HFFc6 (cell line): ENCODE results near the gene RPS3. TPM values are rescaled to one million over a fixed set of nuclear protein-coding genes. Genes with fewer than 3 reads are reported as not detected.

Source experiments
- DNase-seq: peaks from one replicate; pipeline ENCODE4 v3.0.0-alpha.2; 2018
- H3K27ac Mint-ChIP-seq: 2 replicates; pipeline ENCODE4 v1.8.0; 2020; ENCODE audit warnings: mild to moderate bottlenecking, mixed read lengths
- H3K27me3 Mint-ChIP-seq: 2 replicates; pipeline ENCODE4 v1.8.0; 2021; ENCODE audit warnings: mild to moderate bottlenecking, moderate library complexity, mixed read lengths; ENCODE audit not compliant: insufficient read depth
- H3K36me3 Mint-ChIP-seq: 2 replicates; pipeline ENCODE4 v1.8.0; 2021; ENCODE audit warnings: low read depth, mixed read lengths
- H3K4me1 Mint-ChIP-seq: 2 replicates; pipeline ENCODE4 v1.8.0; 2020; ENCODE audit warnings: low read depth, mixed read lengths
- H3K4me3 Mint-ChIP-seq: 2 replicates; pipeline ENCODE4 v1.8.0; 2020; ENCODE audit warnings: mild to moderate bottlenecking, moderate library complexity, mixed read lengths
- H3K9me3 Mint-ChIP-seq: 2 replicates; pipeline ENCODE4 v1.8.0; 2020; ENCODE audit warnings: mild to moderate bottlenecking, mixed read lengths
- total RNA-seq, 6 experiments: library from RNA; stranded (reverse); fragmentation: NEBNext Ultra II Directional; extraction: Animal tissue kit (Norgen Biotek cat#: 25700); gene quantifications; 2 replicates in 1 of 6; 3 replicates in 5 of 6; pipeline ENCODE4 v1.2.3, GENCODE V29; 2021
- TF ChIP-seq, protein P1 (sequence below): fragments of 200-600 bp; sonication (generic); IDR thresholded peaks from 2 replicates; pipeline ENCODE4 v1.5.0; 2021; ENCODE audit warnings: antibody characterized with exemption, mild to moderate bottlenecking

RPS3 gene
- total RNA-seq, 6 experiments from 2014 or later: 1,897 to 2,167 (median 1,932) TPM

DNA sequence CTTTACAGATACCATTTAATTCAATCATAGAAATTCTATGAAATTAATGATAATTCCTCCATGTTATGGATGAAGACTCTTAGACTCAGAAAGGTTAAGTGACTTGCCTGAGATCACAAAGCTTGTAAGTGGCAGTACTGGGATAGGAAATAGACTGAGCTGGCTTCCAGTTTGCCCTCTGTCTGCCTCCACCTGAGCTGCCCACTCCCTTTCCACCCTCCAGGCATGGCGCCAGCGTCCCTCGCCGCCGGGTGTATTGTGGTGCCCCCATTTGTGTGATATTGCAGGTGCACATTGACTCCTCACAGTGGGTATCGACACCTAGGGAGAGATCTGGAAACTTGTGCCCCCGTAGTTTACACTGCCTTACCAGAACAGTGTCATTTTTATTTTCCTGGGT, 9.4 kb upstream of the RPS3 start:
- H3K27ac Mint-ChIP-seq: no peak overlapping the region
- no peak overlapping the region for H3K4me3 Mint-ChIP-seq
- H3K4me1 Mint-ChIP-seq: peaks cover 22% of the 10 kb centered on the region
- H3K27me3 Mint-ChIP-seq: peaks cover 8% of the 10 kb centered on the region
- DNase-seq: no peak
- no peaks in the 10 kb centered on the region for H3K36me3 Mint-ChIP-seq
- no peaks in the 10 kb centered on the region for H3K9me3 Mint-ChIP-seq
- TF ChIP-seq, protein P1, sequence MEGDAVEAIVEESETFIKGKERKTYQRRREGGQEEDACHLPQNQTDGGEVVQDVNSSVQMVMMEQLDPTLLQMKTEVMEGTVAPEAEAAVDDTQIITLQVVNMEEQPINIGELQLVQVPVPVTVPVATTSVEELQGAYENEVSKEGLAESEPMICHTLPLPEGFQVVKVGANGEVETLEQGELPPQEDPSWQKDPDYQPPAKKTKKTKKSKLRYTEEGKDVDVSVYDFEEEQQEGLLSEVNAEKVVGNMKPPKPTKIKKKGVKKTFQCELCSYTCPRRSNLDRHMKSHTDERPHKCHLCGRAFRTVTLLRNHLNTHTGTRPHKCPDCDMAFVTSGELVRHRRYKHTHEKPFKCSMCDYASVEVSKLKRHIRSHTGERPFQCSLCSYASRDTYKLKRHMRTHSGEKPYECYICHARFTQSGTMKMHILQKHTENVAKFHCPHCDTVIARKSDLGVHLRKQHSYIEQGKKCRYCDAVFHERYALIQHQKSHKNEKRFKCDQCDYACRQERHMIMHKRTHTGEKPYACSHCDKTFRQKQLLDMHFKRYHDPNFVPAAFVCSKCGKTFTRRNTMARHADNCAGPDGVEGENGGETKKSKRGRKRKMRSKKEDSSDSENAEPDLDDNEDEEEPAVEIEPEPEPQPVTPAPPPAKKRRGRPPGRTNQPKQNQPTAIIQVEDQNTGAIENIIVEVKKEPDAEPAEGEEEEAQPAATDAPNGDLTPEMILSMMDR: no peak

DNA sequence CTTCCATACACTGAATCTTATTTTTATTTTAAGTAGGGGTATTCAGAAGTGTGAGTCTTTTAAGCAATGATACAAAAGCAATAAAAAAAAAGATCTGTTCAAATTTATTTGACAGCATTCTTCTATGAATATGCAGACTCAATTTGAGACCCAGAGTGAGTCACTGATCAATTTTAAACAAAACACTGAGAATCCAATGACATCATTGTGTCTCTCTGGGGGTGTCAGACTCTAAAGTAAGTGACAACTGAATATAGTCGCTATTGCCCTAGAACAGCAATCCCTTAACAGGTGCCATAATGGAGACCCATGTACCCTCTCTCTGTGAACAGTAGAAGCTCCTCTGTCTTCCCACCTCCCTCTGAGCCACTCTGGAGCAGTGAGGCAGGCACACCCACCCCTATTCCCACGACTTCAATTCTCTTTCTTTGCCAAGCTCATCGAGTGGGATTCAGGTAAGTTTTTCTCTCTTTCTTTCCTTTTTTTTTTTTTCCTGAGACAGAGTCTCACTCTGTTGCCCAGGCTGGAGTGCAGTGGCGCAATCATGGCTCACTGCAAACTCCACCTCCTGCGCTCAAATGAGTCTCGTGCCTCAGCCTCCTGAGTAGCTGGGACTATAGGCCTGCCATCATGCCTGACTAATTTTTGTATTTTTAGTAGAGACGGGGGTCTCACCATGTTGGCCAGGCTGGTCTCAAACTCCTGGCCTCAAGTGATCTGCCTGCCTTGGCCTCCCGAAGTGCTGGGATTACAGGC, 5.1 kb upstream of the RPS3 start:
- DNase-seq: no peak
- Mint-ChIP-seq H3K4me1 (peaks cover 9% of the 10 kb centered on the region), H3K9me3 (no peaks in the 10 kb centered on the region), H3K27me3 (peaks cover 16% of the 10 kb centered on the region), H3K4me3 (no peak overlapping the region), H3K27ac (no peak overlapping the region), H3K36me3 (no peaks in the 10 kb centered on the region)
- TF ChIP-seq, protein P1: no peak

DNA sequence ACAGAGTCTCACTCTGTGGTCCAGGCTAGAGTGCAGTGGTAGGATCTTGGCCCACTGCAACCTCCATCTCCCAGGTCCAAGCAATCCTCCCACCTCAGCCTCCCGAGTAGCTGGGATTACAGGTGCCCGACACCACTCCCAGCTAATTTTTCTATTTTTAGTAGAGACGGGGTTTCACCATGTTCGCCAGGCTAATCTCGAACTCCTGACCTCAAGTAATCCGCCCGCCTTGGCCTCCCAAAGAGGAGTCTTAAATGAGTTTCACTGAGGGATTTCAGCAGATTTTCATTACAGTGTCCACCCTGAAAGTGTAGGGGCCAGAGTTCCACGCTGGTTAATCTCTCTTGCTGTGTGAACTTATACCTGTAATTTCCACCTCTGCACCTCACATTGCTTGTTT, 412 bp upstream of the RPS3 start:
- TF ChIP-seq, protein P1: no peak
- Mint-ChIP-seq H3K4me3 (peak overlapping the region; percentile 96; the same call in 1 of the 2 replicates), H3K4me1 (peaks cover 42% of the 10 kb centered on the region), H3K9me3 (no peaks in the 10 kb centered on the region), H3K27ac (no peak overlapping the region), H3K36me3 (peaks cover 44% of the 10 kb centered on the region), H3K27me3 (peaks cover 17% of the 10 kb centered on the region)
- no peak for DNase-seq

DNA sequence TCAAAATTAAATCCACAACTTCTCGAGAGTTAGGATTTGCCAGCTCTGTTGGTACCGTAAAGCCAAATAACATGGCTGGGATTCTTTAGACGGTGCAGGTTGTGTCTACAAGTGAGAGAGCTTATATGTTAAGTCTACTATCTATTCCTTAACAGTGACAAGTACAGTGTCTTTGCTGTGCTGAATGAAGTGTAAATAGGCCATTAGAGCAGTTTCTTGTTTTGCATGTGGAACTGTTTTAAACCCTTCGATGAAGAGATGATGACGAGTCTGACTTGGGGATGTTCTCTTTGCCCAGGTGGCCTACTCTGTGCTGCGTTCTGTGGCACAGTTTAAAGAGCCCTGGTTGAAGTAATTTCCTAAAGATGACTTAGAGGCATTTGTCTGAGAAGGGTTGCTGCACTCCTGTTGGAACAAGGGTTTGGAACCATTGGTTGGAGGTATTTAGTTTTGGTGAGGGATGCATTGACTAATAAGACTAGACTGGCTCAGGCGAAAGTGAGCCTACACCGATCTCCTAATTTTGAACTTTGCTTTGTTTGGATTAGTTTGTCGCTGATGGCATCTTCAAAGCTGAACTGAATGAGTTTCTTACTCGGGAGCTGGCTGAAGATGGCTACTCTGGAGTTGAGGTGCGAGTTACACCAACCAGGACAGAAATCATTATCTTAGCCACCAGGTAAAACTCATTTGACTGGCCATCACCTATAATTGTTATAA, 988 bp downstream of the RPS3 start:
- TF ChIP-seq, protein P1: no peak
- Mint-ChIP-seq H3K27ac (peak overlapping the region; percentile 97), H3K9me3 (no peaks in the 10 kb centered on the region), H3K36me3 (peaks cover 53% of the 10 kb centered on the region), H3K4me1 (peaks cover 46% of the 10 kb centered on the region), H3K27me3 (peaks cover 15% of the 10 kb centered on the region), H3K4me3 (peak overlapping the region; percentile 96)
- no peak for DNase-seq

DNA sequence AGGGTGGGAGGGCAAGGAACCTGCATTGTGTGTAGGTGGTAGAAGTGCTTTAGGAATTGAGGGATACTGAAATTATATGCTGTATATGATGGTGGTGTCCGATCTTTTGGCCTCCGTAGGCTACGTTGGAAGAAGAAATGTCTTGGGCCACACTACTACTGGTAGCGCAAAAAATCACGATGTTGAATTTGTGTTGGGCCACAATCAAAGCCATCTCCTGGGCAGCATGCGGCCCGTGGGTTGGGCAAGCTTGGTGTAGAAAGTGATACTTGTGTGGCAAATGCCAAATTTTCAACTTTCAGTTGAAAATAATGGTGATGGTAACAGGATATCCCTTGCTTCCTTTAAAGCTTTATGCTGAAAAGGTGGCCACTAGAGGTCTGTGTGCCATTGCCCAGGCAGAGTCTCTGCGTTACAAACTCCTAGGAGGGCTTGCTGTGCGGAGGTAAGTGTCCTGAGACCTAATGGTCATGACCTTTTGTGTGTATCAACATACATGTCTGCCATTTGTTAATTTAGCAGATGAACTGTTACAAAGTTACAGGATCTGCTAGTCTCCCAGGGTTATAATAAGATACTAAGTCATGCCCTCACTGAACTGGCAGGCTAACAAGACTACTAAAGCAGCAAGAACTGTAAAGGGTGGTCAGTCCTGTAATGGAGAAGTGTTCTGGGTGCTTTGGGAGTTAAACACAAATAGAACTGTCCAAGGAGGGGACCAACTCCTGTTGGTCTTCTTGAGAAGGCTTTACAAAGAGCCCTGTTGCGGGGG, 2.9 kb downstream of the RPS3 start:
- H3K4me3 Mint-ChIP-seq: peak overlapping the region; percentile 96
- H3K9me3 Mint-ChIP-seq: no peaks in the 10 kb centered on the region
- H3K4me1 Mint-ChIP-seq: peaks cover 61% of the 10 kb centered on the region
- peaks cover 7% of the 10 kb centered on the region for H3K27me3 Mint-ChIP-seq
- H3K36me3 Mint-ChIP-seq: peaks cover 61% of the 10 kb centered on the region
- no peak for DNase-seq
- H3K27ac Mint-ChIP-seq: peak overlapping the region; percentile 60
- TF ChIP-seq, protein P1: no peak; the same call in 1 of the 2 replicates
